Measurements from ENCODE around the gene HAND1. TPM values are rescaled to one million over a fixed set of nuclear protein-coding genes. Genes with fewer than 3 reads are reported as not detected.

HAND1 gene
- total and polyA plus RNA-seq, 5 donors: 1.8 to 9.2 (median 2.7) TPM

DNA sequence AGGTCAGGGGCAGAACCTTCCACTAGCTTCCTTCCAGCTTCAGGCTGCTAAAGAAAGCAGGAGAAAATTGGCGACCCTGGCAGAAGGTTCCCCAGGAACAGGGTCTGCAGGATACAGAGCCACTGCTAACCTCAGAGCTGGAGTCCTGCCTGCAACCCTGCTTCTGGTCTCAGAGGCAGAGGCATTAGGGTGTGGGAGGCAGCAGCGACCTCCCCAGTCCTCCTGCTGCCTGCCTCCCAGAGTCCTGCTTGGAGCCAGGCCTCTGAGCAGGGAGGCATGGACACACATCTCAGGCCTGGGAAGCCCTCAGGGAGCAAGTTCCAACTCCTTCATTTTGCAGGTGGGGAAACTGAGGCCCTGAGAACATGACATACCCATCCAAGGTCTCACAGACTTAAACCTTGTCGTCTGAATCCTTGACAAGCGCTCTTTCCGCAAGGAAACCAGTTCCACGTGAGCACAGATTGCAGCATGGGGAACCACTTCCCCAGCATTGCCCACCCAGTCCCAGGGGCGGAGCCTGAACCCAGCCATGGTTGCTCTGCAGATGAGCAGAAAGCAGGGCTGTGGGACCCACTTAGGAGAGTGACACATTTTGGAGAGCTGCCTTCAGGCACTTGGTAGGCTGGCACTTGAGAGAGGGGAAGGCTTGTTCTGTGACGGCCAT is 28.2 kb upstream of the HAND1 start:
- 76% methylated on average over 8 of the region's 8 CpGs for WGBS
- Histone ChIP-seq H3K27me3 (ENCODE audit: control insufficient read depth, insufficient read depth) (no peaks in the 10 kb centered on the region), H3K9me3 (ENCODE audit: control insufficient read depth, low read length) (no peaks in the 10 kb centered on the region), H3K27ac (ENCODE audit: low read length) (no peak overlapping the region), H3K4me1 (ENCODE audit: control insufficient read depth, insufficient read depth, low read length) (no peaks in the 10 kb centered on the region), H3K4me3 (ENCODE audit: low read length) (no peak overlapping the region)
- no peak for DNase-seq
- intact Hi-C loops (cut with DNase I): no loop called here
- no peak for ATAC-seq

DNA sequence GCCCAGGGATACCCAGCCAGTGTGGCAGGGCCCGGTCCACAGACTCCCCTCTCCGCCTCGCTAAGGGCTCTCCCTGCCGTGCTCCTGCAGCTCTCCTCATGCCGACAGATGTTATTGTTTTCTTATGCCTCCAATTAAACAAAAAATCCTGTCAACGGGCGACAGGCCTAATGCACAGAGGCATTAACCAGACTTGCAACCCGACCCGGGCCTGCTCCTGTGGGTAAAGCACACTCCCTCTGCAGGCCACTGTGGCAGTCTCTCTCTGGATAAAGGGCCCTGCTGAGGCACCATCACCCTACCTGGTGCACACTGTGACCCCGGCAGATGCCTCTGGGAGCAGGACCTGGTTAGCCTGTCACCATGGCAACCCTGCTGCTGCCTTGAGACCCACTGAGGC is 27.5 kb upstream of the HAND1 start:
- Histone ChIP-seq H3K27me3 (ENCODE audit: control insufficient read depth, insufficient read depth) (no peaks in the 10 kb centered on the region), H3K9me3 (ENCODE audit: control insufficient read depth, low read length) (no peaks in the 10 kb centered on the region), H3K27ac (ENCODE audit: low read length) (no peak overlapping the region), H3K4me3 (ENCODE audit: low read length) (no peak overlapping the region), H3K4me1 (ENCODE audit: control insufficient read depth, insufficient read depth, low read length) (no peaks in the 10 kb centered on the region)
- no peak for ATAC-seq
- intact Hi-C loops (cut with DNase I): no loop called here
- WGBS: 61% methylated on average over 10 of the region's 10 CpGs
- no peak for DNase-seq

DNA sequence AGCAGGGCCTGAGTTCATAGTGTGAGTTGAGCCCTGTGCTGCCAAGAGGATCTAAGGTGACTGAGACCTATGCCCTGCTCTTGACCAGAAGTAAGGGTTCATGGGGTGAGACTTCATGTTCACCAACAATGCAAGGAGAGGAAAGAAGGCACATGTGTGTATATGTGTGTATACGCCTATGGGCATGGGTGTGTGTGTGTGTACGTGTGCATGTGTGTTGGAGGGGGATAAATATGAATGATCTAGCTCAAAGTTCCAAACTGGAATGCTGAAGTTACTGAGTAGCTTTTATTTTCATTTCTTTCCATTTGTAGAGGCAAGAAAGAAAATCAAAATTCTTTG is 25.6 kb upstream of the HAND1 start:
- Histone ChIP-seq H3K9me3 (ENCODE audit: control insufficient read depth, low read length) (no peaks in the 10 kb centered on the region), H3K4me1 (ENCODE audit: control insufficient read depth, insufficient read depth, low read length) (no peaks in the 10 kb centered on the region), H3K27me3 (ENCODE audit: control insufficient read depth, insufficient read depth) (peaks cover 2% of the 10 kb centered on the region), H3K27ac (ENCODE audit: low read length) (no peak overlapping the region), H3K4me3 (ENCODE audit: low read length) (no peak overlapping the region)
- intact Hi-C loops (cut with DNase I): no loop called here
- no peak for DNase-seq
- 95% methylated on average over 2 of the region's 2 CpGs for WGBS
- no peak for ATAC-seq

DNA sequence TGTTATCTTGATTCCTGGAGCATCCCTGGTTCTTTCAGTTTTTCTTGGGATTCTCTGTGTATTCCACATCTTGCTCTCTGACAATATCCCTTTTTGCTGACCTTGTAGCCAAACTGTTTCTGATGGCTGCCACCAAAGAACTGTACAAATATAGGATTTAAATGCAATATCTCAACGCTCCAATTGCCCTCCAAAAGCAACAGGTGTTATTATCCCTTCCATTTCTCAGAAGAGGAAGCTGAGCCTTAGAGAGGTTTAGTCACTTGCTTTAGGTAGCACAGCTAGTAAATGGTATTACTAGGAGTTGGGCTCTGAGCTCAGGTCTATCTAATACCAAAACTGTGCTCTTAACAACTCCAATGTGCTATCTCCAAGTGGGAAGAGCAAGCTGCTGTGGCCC is 24.2 kb upstream of the HAND1 start:
- Histone ChIP-seq H3K4me3 (ENCODE audit: low read length) (no peak overlapping the region), H3K4me1 (ENCODE audit: control insufficient read depth, insufficient read depth, low read length) (no peaks in the 10 kb centered on the region), H3K27me3 (ENCODE audit: control insufficient read depth, insufficient read depth) (peaks cover 4% of the 10 kb centered on the region), H3K9me3 (ENCODE audit: control insufficient read depth, low read length) (no peaks in the 10 kb centered on the region), H3K27ac (ENCODE audit: low read length) (no peak overlapping the region)
- 91% methylated on average over 1 of the region's 1 CpG for WGBS
- ATAC-seq (no peak), DNase-seq (no peak)
- intact Hi-C loops (cut with DNase I): no loop called here

DNA sequence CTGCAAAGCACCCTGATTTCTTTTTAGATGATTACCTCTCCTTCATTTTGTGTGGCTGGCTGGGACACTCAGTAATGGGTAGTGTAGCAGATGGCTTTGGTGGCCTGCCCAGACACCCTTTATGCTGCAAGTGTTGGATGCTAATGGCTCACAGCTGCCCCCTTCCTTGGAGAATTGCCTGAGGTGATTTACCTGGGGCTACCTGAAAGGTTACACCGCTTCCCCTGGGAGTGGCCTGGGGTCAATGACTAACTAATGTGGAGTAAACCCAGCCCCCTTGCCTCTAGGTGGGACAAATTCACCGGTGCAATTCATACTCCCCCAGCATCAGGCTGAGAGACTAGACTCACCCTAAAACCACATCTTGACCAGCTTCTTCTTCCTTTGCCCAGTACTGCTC is 23.5 kb upstream of the HAND1 start:
- Histone ChIP-seq H3K4me1 (ENCODE audit: control insufficient read depth, insufficient read depth, low read length) (no peaks in the 10 kb centered on the region), H3K27ac (ENCODE audit: low read length) (no peak overlapping the region), H3K4me3 (ENCODE audit: low read length) (no peak overlapping the region), H3K27me3 (ENCODE audit: control insufficient read depth, insufficient read depth) (peaks cover 4% of the 10 kb centered on the region), H3K9me3 (ENCODE audit: control insufficient read depth, low read length) (no peaks in the 10 kb centered on the region)
- DNase-seq (no peak), ATAC-seq (no peak)
- intact Hi-C loops (cut with DNase I): no loop called here
- 49% methylated on average over 2 of the region's 2 CpGs for WGBS

DNA sequence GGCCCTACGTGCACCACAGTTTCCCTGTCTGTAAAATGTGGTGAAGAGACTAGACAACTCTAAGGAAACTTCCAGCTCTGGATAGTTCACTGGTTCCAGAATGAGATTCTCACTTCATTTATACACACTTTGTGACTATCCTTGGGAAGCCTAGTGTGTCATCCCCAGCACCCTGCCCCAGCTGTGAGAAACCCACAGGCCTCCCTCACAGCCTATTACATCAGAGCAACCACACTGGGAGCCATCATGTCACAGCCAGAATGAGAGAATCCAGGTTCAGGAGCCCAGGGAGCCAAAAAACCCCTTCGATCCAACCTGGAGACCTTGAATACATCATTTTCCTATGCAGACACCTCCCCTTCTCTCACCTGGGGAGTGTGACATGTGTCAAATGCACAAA is 21.0 kb upstream of the HAND1 start:
- intact Hi-C loops (cut with DNase I): no loop called here

DNA sequence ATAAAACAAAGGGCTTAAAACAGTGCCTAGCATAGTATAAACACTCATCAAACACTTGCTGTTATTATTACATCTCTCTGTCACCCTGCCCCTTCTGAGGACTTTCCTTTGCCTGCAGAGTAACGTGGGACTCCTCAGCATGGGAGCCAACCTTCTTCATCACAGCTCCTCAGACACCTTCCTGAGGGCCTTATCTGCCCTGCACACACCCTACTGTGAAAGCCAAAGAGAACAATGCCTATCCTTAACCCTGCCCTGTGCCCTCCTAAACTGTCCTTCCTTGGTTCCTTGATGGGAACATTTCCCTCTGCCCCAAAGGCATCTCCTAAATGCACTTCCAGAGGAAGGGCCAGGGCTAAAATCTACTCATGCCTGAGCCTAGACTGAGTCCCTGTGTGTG is 20.6 kb upstream of the HAND1 start:
- Histone ChIP-seq H3K27ac (ENCODE audit: low read length) (no peak overlapping the region), H3K4me3 (ENCODE audit: low read length) (no peak overlapping the region), H3K4me1 (ENCODE audit: control insufficient read depth, insufficient read depth, low read length) (no peaks in the 10 kb centered on the region), H3K9me3 (ENCODE audit: control insufficient read depth, low read length) (no peaks in the 10 kb centered on the region), H3K27me3 (ENCODE audit: control insufficient read depth, insufficient read depth) (peaks cover 4% of the 10 kb centered on the region)
- intact Hi-C loops (cut with DNase I): no loop called here
- no peak for DNase-seq
- 63% methylated on average over 1 of the region's 1 CpG for WGBS
- no peak for ATAC-seq

More for the DNA sequence above, 21.0 kb upstream of the HAND1 start:
- Histone ChIP-seq H3K27me3 (ENCODE audit: control insufficient read depth, insufficient read depth) (peaks cover 4% of the 10 kb centered on the region), H3K9me3 (ENCODE audit: control insufficient read depth, low read length) (no peaks in the 10 kb centered on the region), H3K4me1 (ENCODE audit: control insufficient read depth, insufficient read depth, low read length) (no peaks in the 10 kb centered on the region), H3K27ac (ENCODE audit: low read length) (no peak overlapping the region), H3K4me3 (ENCODE audit: low read length) (no peak overlapping the region)
- 82% methylated on average over 2 of the region's 2 CpGs for WGBS
- DNase-seq (no peak), ATAC-seq (no peak)

DNA sequence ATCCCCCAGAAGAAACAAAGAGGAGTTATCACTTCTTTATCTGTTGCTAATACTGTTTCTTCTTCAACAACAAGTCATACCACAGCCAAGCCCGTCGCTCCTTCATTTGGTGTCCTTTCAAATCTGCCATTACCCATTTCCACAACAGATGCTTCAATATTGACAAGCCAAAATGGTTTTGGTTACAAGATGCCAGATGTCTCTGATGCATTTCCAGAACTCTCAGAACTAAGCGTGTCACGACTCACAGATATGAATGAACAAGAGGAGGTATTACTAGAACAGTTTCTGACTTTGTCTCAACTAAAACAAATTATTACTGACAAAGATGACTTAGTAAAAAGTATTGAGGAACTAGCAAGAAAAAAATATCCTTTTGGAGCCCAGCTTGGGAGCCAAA is 16.0 kb upstream of the HAND1 start:
- ATAC-seq (no peak), DNase-seq (no peak)
- 63% methylated on average over 4 of the region's 4 CpGs for WGBS
- H3K4me3 ChIP-seq (ENCODE audit: low read length): no peak overlapping the region
- intact Hi-C loops (cut with DNase I): no loop called here
- H3K27ac ChIP-seq (ENCODE audit: low read length): no peak overlapping the region
- H3K27me3 ChIP-seq (ENCODE audit: control insufficient read depth, insufficient read depth): peaks cover 2% of the 10 kb centered on the region
- no peaks in the 10 kb centered on the region for H3K4me1 ChIP-seq (ENCODE audit: control insufficient read depth, insufficient read depth, low read length)
- H3K9me3 ChIP-seq (ENCODE audit: control insufficient read depth, low read length): no peaks in the 10 kb centered on the region

DNA sequence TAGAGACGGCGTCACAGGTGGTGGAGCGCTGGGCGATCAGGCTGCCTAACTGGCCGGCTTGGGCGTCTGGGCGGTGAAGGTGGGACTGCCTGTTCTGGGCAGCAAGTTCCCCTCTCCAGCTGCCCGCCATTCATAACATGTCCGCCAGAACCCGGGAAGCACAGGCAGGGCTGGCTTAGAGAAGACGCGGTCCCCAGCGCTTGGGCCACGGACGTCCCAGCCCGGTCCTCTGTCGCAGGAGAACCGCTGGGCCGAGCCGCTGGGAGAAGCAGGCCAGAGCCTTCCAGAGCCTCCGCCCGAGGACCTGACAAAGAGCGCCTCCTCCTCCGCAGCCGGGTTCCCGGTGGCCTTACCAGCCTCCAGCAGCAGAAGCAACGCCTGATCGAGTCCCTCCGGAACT is 15.2 kb upstream of the HAND1 start:
- intact Hi-C loops (cut with DNase I): no loop called here
- no peak for ATAC-seq
- Histone ChIP-seq H3K27ac (ENCODE audit: low read length) (no peak overlapping the region), H3K9me3 (ENCODE audit: control insufficient read depth, low read length) (no peaks in the 10 kb centered on the region), H3K4me1 (ENCODE audit: control insufficient read depth, insufficient read depth, low read length) (no peaks in the 10 kb centered on the region), H3K4me3 (ENCODE audit: low read length) (no peak overlapping the region), H3K27me3 (ENCODE audit: control insufficient read depth, insufficient read depth) (peaks cover 2% of the 10 kb centered on the region)
- DNase-seq: no peak
- WGBS: 50% methylated on average over 29 of the region's 29 CpGs

DNA sequence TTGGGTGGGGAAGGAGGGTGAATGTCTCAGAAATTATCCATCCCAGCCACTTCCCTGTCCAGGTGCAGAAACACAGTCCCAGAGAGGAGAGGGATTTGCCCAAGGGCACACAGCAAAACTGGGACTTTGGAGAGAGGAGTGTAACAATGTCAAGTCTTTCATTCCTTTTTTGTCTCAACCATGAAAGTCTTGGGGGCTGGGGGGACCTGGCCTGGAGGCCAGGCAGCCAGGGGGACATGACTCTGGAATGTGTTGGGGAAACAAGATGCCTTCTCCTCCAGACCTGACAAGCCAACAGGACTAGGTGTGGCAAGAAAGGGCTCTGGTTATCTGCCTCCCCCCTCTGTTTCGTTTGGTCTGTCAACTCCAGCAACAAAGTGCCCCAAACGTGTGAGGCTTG is 13.9 kb upstream of the HAND1 start:
- Histone ChIP-seq H3K27me3 (ENCODE audit: control insufficient read depth, insufficient read depth) (no peaks in the 10 kb centered on the region), H3K9me3 (ENCODE audit: control insufficient read depth, low read length) (no peaks in the 10 kb centered on the region), H3K4me1 (ENCODE audit: control insufficient read depth, insufficient read depth, low read length) (no peaks in the 10 kb centered on the region), H3K4me3 (ENCODE audit: low read length) (no peak overlapping the region), H3K27ac (ENCODE audit: low read length) (no peak overlapping the region)
- WGBS: 58% methylated on average over 2 of the region's 2 CpGs
- DNase-seq (no peak), ATAC-seq (no peak)
- intact Hi-C loops (cut with DNase I): no loop called here

DNA sequence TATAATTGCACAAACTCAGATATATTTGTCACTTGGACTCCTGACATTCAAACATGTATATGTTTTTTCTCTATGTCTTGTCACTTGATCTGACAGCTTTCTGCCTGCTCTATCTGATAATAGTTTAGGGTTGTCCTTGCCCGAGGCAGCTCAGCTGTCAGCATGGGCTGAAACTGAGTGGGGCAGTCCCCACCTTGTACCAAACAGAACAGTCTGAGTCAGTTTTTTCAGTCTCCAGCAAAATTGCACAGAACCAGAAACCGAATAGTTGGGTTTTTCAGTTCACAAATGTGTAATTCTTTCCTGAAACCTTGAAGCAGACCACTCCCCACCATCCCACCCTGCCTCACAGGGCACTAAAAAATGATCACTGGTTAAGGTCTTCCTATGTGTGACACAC is 9.5 kb upstream of the HAND1 start:
- intact Hi-C loops (cut with DNase I): no loop called here
- no peaks in the 10 kb centered on the region for H3K27me3 ChIP-seq (ENCODE audit: control insufficient read depth, insufficient read depth)
- no peak overlapping the region for H3K27ac ChIP-seq (ENCODE audit: low read length)
- H3K4me1 ChIP-seq (ENCODE audit: control insufficient read depth, insufficient read depth, low read length): peaks cover 2% of the 10 kb centered on the region
- H3K4me3 ChIP-seq (ENCODE audit: low read length): no peak overlapping the region
- no peak for DNase-seq
- no peak for ATAC-seq
- 49% methylated on average over 2 of the region's 2 CpGs for WGBS
- no peaks in the 10 kb centered on the region for H3K9me3 ChIP-seq (ENCODE audit: control insufficient read depth, low read length)

DNA sequence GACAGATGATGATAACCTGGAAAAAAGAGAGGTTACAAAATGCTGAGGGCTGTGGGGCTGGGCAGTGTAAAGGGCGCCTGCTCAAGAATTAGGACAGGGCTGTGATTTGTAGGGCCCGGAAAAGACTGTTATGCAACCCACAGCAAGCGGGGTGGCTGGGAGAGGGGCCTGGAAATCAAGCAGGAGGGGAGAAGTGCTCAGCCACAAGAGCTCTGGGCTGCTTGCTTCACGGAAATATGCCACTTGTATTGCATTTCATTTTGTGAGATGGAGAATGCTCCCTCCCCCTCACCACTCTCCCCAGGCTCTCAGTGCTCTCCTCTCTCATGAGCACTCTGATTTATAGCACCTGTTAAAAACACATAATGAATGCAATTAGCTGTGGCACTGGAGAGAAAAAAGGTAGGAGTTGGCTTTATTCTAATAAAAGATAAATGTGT is 8.4 kb upstream of the HAND1 start:
- intact Hi-C loops (cut with DNase I): no loop called here
- DNase-seq (no peak), ATAC-seq (no peak)
- H3K27ac ChIP-seq (ENCODE audit: low read length): no peak overlapping the region
- WGBS: 11% methylated on average over 4 of the region's 4 CpGs
- peaks cover 2% of the 10 kb centered on the region for H3K4me1 ChIP-seq (ENCODE audit: control insufficient read depth, insufficient read depth, low read length)
- H3K27me3 ChIP-seq (ENCODE audit: control insufficient read depth, insufficient read depth): no peaks in the 10 kb centered on the region
- H3K4me3 ChIP-seq (ENCODE audit: low read length): no peak overlapping the region
- H3K9me3 ChIP-seq (ENCODE audit: control insufficient read depth, low read length): no peaks in the 10 kb centered on the region
